Lower lobe of right lung (tissue), 2 donors: ENCODE measurements around the gene NELFCD. TPM values are rescaled to one million over a fixed set of nuclear protein-coding genes. Genes with fewer than 3 reads are reported as not detected.

Source experiments
- ATAC-seq, 2 donors: fragments of 200-7000 bp; cut with Tn5 transposase; one replicate each; pipeline ENCODE4 v1.9.1; 2020 to 2022; ENCODE audit warnings: mild to moderate bottlenecking in 2 of 2, moderate library complexity in 2 of 2
- DNase-seq: peaks from one replicate; pipeline ENCODE4 v3.0.0-alpha.2; 2020
- H3K27ac ChIP-seq: fragments of 200-600 bp; one replicate; pipeline ENCODE4 v1.8.0; 2022
- H3K27me3 ChIP-seq: fragments of 200-600 bp; one replicate; pipeline ENCODE4 v1.8.0; 2022; ENCODE audit warnings: low read depth
- H3K36me3 ChIP-seq: fragments of 200-600 bp; one replicate; pipeline ENCODE4 v1.8.0; 2022; ENCODE audit warnings: mild to moderate bottlenecking
- H3K4me1 ChIP-seq: fragments of 200-600 bp; one replicate; pipeline ENCODE4 v1.8.0; 2022
- H3K4me3 ChIP-seq: fragments of 200-600 bp; one replicate; pipeline ENCODE4 v1.8.0; 2022; ENCODE audit warnings: mild to moderate bottlenecking
- H3K9me3 ChIP-seq: fragments of 200-600 bp; one replicate; pipeline ENCODE4 v1.8.0; 2022
- intact Hi-C: fragments of 100-400 bp; cut with DNase I; formaldehyde crosslinking; loops from one replicate; pipeline ENCODE4 v1.11.0; 2022
- total RNA-seq: library from RNA; stranded (reverse); fragmentation: NEBNext Ultra II Directional; extraction: Animal tissue kit (Norgen Biotek cat#: 25700); gene quantifications from one replicate; pipeline ENCODE4 v1.2.1, GENCODE V29; 2021
- TF ChIP-seq, protein P1 (sequence below): fragments of 200-600 bp; IDR thresholded peaks from one replicate; pipeline ENCODE4 v1.8.0; 2022; ENCODE audit warnings: antibody characterized with exemption, mild to moderate bottlenecking
- donor health status: DM: no; HTN: yes; CAD: no; lungs with severe emphysema.

The NELFCD gene
- total RNA-seq, 1 donor from 2014 or later, result 54.1 TPM

DNA sequence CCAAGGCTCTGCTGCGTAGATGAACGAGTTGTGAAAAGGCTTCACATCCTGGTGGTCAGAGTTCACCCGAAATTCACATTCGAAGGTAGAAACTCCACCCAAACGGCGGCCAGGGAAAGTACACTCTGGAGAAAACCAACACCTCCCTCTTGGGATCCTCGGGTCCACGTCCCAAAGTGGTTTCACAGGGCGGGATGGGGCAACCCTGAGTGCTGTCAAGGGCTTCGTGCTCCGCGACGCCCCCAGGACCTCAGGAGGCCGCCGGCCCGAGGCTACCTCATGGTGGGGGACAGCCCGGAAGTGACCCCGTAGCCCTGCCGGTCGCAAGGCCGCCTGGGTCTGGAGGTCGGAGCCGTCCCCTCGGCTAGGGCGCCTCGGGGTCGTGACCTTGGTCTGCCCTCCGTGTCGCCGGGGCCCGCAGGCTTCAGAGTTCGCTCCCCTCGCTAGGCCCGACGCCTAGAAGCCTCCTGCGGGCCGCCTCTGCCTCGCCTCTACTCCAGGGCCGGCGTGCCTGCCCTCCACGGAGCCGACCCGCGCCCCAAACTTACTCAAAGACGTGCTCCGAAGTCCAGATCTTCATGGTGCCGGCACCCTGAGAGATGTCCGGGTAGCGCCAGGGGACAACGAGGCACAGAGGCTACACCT lies 61.2 kb downstream of the NELFCD start, which contains the start of gene PRELID3B:
PRELID3B (minus strand) TSS at position 636 of the 645 bp plus-strand sequence; CDS start at position 580, 56 bp downstream.
- Histone ChIP-seq H3K4me3 (peak within 1 kb of the TSS; percentile 93), H3K27ac (peak within 1 kb of the TSS; percentile 87), H3K27me3 (no peaks in the 10 kb centered on the region), H3K4me1 (peaks cover 35% of the 10 kb centered on the region), H3K9me3 (no peaks in the 10 kb centered on the region), H3K36me3 (peaks cover 11% of the 10 kb centered on the region)
- no peak for DNase-seq
- peak; percentile 60 to 64 for ATAC-seq
- TF ChIP-seq, protein P1, sequence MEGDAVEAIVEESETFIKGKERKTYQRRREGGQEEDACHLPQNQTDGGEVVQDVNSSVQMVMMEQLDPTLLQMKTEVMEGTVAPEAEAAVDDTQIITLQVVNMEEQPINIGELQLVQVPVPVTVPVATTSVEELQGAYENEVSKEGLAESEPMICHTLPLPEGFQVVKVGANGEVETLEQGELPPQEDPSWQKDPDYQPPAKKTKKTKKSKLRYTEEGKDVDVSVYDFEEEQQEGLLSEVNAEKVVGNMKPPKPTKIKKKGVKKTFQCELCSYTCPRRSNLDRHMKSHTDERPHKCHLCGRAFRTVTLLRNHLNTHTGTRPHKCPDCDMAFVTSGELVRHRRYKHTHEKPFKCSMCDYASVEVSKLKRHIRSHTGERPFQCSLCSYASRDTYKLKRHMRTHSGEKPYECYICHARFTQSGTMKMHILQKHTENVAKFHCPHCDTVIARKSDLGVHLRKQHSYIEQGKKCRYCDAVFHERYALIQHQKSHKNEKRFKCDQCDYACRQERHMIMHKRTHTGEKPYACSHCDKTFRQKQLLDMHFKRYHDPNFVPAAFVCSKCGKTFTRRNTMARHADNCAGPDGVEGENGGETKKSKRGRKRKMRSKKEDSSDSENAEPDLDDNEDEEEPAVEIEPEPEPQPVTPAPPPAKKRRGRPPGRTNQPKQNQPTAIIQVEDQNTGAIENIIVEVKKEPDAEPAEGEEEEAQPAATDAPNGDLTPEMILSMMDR, result peak; percentile 5
- intact Hi-C loops, result no loop called here

DNA sequence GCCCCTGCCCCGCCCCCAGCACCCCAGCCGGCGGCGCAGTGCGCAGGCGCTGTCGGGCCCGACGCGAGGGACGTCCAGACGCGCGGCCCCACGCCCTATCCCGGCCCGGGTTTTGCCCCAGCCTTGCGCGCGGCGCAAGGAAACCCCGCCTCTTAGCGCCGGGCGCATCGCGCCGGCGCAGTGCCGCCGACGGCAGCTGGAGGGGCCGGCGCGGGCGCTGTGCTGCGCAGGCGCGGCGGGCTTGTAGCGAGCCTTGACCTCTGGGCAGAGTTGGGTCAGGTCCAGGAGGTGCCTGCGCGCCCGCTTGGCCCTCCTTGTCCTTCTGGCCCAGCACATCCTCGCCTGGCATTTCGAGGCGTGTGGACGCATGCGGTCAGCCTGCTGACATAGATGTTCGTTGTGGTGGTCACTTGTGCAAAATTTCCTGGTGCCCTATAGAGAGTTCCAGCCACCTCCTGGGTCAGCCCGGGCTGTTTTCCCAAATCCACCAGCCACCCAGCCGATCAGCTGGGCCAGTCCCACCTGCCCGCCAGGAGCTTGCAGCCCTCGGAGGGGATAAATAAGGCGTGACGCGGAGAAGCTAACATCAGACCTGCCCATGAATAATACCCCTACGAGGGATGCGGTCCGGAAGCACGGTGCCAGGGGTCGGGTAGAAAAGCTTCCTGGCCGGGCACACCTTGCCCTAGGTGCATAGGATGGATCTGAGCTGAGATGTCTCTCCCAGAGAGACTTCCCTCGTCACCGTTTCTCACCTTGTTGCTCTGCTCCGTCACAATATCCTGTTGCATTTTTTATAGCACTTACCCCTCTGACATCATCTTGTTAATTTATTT lies 62.0 kb downstream of the NELFCD start:
- Histone ChIP-seq H3K9me3 (no peaks in the 10 kb centered on the region), H3K4me3 (peak overlapping the region; percentile 93), H3K27me3 (no peaks in the 10 kb centered on the region), H3K4me1 (peaks cover 42% of the 10 kb centered on the region), H3K36me3 (peaks cover 4% of the 10 kb centered on the region), H3K27ac (peak overlapping the region; percentile 87)
- intact Hi-C loops, result no loop called here
- DNase-seq, result peak; percentile 97
- TF ChIP-seq, protein P1, result no peak
- peak; percentile 99 for ATAC-seq

DNA sequence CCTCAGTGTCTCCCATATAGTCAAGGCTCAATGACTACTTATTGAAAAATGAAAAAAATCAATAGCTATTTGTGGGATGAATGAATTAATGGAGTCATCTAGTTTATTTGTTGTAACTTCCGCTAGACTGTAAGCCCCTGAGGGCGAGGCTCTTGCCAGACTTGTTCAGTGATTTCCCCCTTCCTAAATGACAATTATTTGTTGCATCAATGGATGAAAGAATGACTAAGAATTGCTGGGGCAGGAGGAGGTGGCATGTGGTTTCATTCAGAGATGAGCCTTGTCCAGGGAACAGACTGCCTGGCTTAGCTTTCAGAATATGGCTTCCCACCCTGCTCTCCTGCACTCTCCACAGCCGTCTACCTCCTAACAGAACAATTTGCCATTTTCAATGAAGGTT lies 62.6 kb downstream of the NELFCD start:
- Histone ChIP-seq H3K9me3 (no peaks in the 10 kb centered on the region), H3K4me3 (no peak overlapping the region), H3K27ac (no peak overlapping the region), H3K36me3 (no peaks in the 10 kb centered on the region), H3K27me3 (no peaks in the 10 kb centered on the region), H3K4me1 (peaks cover 46% of the 10 kb centered on the region)
- DNase-seq, result no peak
- TF ChIP-seq, protein P1, result no peak
- ATAC-seq, result no peak
- intact Hi-C loops, result no loop called here

DNA sequence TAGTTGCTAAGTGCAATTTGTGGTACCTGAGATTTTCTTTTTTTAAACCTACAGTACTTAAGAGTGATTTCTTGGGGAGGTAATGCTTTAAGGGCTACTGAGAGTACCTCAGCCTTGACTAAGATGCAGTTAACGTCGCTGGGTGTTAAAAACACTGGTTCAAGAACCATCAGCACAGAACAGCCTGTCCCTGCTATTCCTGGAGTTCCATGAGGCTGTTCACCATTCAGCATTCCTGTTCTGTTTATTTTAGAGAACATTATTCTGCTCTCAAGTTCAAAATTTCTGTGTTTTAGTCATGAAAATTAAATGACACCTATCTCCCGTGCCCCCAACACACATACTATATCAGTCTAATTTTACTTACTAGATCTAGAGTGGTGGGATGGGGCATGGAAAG lies 63.2 kb downstream of the NELFCD start:
- Histone ChIP-seq H3K9me3 (no peaks in the 10 kb centered on the region), H3K4me1 (peaks cover 44% of the 10 kb centered on the region), H3K36me3 (no peaks in the 10 kb centered on the region), H3K27ac (no peak overlapping the region), H3K27me3 (no peaks in the 10 kb centered on the region), H3K4me3 (no peak overlapping the region)
- TF ChIP-seq, protein P1, result no peak
- DNase-seq (no peak), ATAC-seq (peak in 1 of 2 donors; percentile 1)
- intact Hi-C loops, result no loop called here

Other genes starting within 250 kb of the NELFCD start
- 0.97 TPM for gene GNAS-AS1, start 130.4 kb upstream of the NELFCD start, total RNA-seq
- 744 TPM for gene GNAS, start 128.5 kb upstream of the NELFCD start, total RNA-seq
- gene CTSZ, start 26.0 kb downstream of the NELFCD start, total RNA-seq, result 533 TPM
- gene TUBB1, start 38.2 kb downstream of the NELFCD start, total RNA-seq, result 6.5 TPM
- gene ATP5F1E, start 51.1 kb downstream of the NELFCD start, total RNA-seq, result 73.8 TPM
- gene PRELID3B, start 61.5 kb downstream of the NELFCD start, total RNA-seq, result 43.0 TPM
- gene ZNF831, start 182.6 kb downstream of the NELFCD start, total RNA-seq, result 1.0 TPM